Suprapubic skin (tissue), 4 donors: ENCODE data around the gene RPL13. TPM values are rescaled to one million over a fixed set of nuclear protein-coding genes. Genes with fewer than 3 reads are reported as not detected.
"Not testable (repeated sequence)": the region's sequence is repeated elsewhere in the genome, so short reads cannot be mapped to it uniquely, and the experiment has no call there.

ENCODE experiments used
- DNase-seq, 2 donors: peaks; one replicate each; pipeline ENCODE4 v3.0.0-alpha.2; 2019; ENCODE audit warnings: low spot score in 2 of 2
- H3K27ac ChIP-seq: fragments of 200-600 bp; sonication (generic); one replicate; pipeline ENCODE4 v1.5.1; 2019
- H3K27me3 ChIP-seq: fragments of 200-600 bp; sonication (generic); one replicate; pipeline ENCODE4 v1.5.1; 2019
- H3K36me3 ChIP-seq: fragments of 200-600 bp; sonication (generic); one replicate; pipeline ENCODE4 v1.5.1; 2019
- H3K4me1 ChIP-seq: fragments of 200-600 bp; sonication (generic); one replicate; pipeline ENCODE4 v1.5.1; 2019
- H3K4me3 ChIP-seq: fragments of 200-600 bp; sonication (generic); one replicate; pipeline ENCODE4 v1.5.1; 2019; ENCODE audit warnings: mild to moderate bottlenecking
- H3K9me3 ChIP-seq: fragments of 200-600 bp; sonication (generic); one replicate; pipeline ENCODE4 v1.5.1; 2019
- CTCF ChIP-seq, 2 donors: fragments of 200-600 bp in 1 of 2; fragments of 450-650 bp in 1 of 2; sonication (generic) in 1 of 2; IDR thresholded peaks; one replicate each; pipeline ENCODE4 v1.5.1; 2016 to 2019; ENCODE audit warnings: antibody characterized with exemption in 2 of 2, mild to moderate bottlenecking in 1 of 2, moderate library complexity in 1 of 2
- EP300 ChIP-seq: sonication (generic); formaldehyde crosslinking; IDR thresholded peaks from one replicate; pipeline ENCODE4 v1.6.1; 2017; ENCODE audit warnings: antibody characterized with exemption
- POLR2A ChIP-seq, 2 donors: fragments of 450-650 bp; IDR thresholded peaks; one replicate each; pipeline ENCODE4 v1.6.1; 2017; ENCODE audit warnings: antibody characterized with exemption in 2 of 2, mild to moderate bottlenecking in 2 of 2, moderate library complexity in 2 of 2
- POLR2AphosphoS5 ChIP-seq, 3 donors: sonication (generic); formaldehyde crosslinking; IDR thresholded peaks; one replicate each; pipeline ENCODE4 v1.6.1; 2017; ENCODE audit warnings: antibody characterized with exemption in 3 of 3
- WGBS: methylation state at CpG from one replicate; pipeline ENCODE4 v1.1.5; 2018; 5-methylcytosine and 5-hydroxymethylcytosine counted together
- total RNA-seq, 4 donors: library from RNA; depleted of rRNA; stranded (reverse); fragments of >200 nt; gene quantifications; one replicate each; pipeline ENCODE4 v1.1.0, GENCODE V29; 2016

Gene RPL13
- total RNA-seq, 4 donors from 2014 or later = 4,033 to 9,308 (median 7,964) TPM

GRCh38 chr16:89565506-89566372, 5.3 kb downstream of the RPL13 start:
- Histone ChIP-seq H3K27me3 (peaks cover 7% of the 10 kb centered on the region), H3K27ac (no peak overlapping the region), H3K4me1 (peaks cover 56% of the 10 kb centered on the region), H3K36me3 (peaks cover 33% of the 10 kb centered on the region), H3K9me3 (no peaks in the 10 kb centered on the region), H3K4me3 (peak overlapping the region; percentile 17)
- TF ChIP-seq POLR2AphosphoS5 (IDR thresholded peaks at IDR 0.05) (no peak), CTCF (IDR thresholded peaks at IDR 0.05) (peak in 1 of 2 donors; percentile 37)
- no peak for DNase-seq
- WGBS = 7% methylated on average over 15 of the region's 46 CpGs

GRCh38 chr16:89567656-89568594, 7.4 kb downstream of the RPL13 start:
- TF ChIP-seq EP300 = no peak
- no peak for TF ChIP-seq POLR2AphosphoS5 (IDR thresholded peaks at IDR 0.05)
- no peak for TF ChIP-seq CTCF (IDR thresholded peaks at IDR 0.05)
- TF ChIP-seq POLR2A (IDR thresholded peaks at IDR 0.05) = no peak
- 85% methylated on average over 23 of the region's 30 CpGs for WGBS
- Histone ChIP-seq H3K4me3 (no peak overlapping the region), H3K4me1 (peaks cover 42% of the 10 kb centered on the region), H3K9me3 (no peaks in the 10 kb centered on the region), H3K36me3 (peaks cover 17% of the 10 kb centered on the region), H3K27me3 (peaks cover 18% of the 10 kb centered on the region), H3K27ac (no peak overlapping the region)
- no peak for DNase-seq

- Histone ChIP-seq H3K9me3 (no peaks in the 10 kb centered on the region), H3K4me1 (peaks cover 30% of the 10 kb centered on the region), H3K27ac (no peak overlapping the region), H3K4me3 (no peak overlapping the region), H3K27me3 (peaks cover 29% of the 10 kb centered on the region), H3K36me3 (no peaks in the 10 kb centered on the region)
- TF ChIP-seq CTCF (IDR thresholded peaks at IDR 0.05) (no peak), EP300 (no peak), POLR2A (IDR thresholded peaks at IDR 0.05) (no peak), POLR2AphosphoS5 (IDR thresholded peaks at IDR 0.05) (no peak)
- no peak for DNase-seq
- WGBS = 82% methylated on average over 12 of the region's 23 CpGs
Measured at GRCh38 chr16:89569506-89570341, 9.2 kb downstream of the RPL13 start.

GRCh38 chr16:89570342-89570923, 10.0 kb downstream of the RPL13 start:
- no peak overlapping the region for H3K4me3 ChIP-seq
- no peak for TF ChIP-seq CTCF (IDR thresholded peaks at IDR 0.05)
- no peak for TF ChIP-seq POLR2AphosphoS5 (IDR thresholded peaks at IDR 0.05)
- TF ChIP-seq POLR2A (IDR thresholded peaks at IDR 0.05) = no peak
- no peak for TF ChIP-seq EP300
- H3K27me3 ChIP-seq = peaks cover 36% of the 10 kb centered on the region
- no peak for DNase-seq
- no peak overlapping the region for H3K27ac ChIP-seq
- H3K4me1 ChIP-seq = peaks cover 30% of the 10 kb centered on the region
- H3K9me3 ChIP-seq = no peaks in the 10 kb centered on the region
- WGBS = 83% methylated on average over 29 of the region's 30 CpGs
- H3K36me3 ChIP-seq = no peaks in the 10 kb centered on the region

GRCh38 chr16:89570983-89571598, 10.6 kb downstream of the RPL13 start:
- WGBS = 82% methylated on average over 36 of the region's 36 CpGs
- DNase-seq, H3K4me3 ChIP-seq, H3K27ac ChIP-seq, H3K36me3 ChIP-seq, H3K9me3 ChIP-seq: not testable (repeated sequence)
- H3K4me1 ChIP-seq = peaks cover 30% of the 10 kb centered on the region
- H3K27me3 ChIP-seq = peaks cover 43% of the 10 kb centered on the region
